ENCODE measurements around the gene ACIN1. TPM values are rescaled to one million over a fixed set of nuclear protein-coding genes. Genes with fewer than 3 reads are reported as not detected.

Gene ACIN1
- total RNA-seq: 221 and 225 TPM in 2 replicates

- no peak for DNase-seq (ENCODE audit: low spot score)
- Mint-ChIP-seq H3K27ac (no peak within 1 kb of the TSS), H3K4me1 (ENCODE audit: low read depth) (peaks cover 15% of the 10 kb centered on the region), H3K36me3 (ENCODE audit: low read depth) (peaks cover 41% of the 10 kb centered on the region), H3K27me3 (ENCODE audit: insufficient read depth) (no peaks in the 10 kb centered on the region), H3K9me3 (no peaks in the 10 kb centered on the region), H3K4me3 (no peak within 1 kb of the TSS)
- intact Hi-C loops (cut with micrococcal nuclease): loop anchor here (1.0 to 10.0 kb wide), 17 partner anchors 23 to 1824 kb away; partner anchors contain the start of genes CDH24, DAD1, GMPR2 and HAUS4
These were observed at the start of gene ACIN1 for GRCh38 chr14:23094666-23095195. Gene ACIN1, minus strand, starts transcription at chr14:23095136. Its CDS starts 24 bp downstream, at chr14:23095112.

DNA sequence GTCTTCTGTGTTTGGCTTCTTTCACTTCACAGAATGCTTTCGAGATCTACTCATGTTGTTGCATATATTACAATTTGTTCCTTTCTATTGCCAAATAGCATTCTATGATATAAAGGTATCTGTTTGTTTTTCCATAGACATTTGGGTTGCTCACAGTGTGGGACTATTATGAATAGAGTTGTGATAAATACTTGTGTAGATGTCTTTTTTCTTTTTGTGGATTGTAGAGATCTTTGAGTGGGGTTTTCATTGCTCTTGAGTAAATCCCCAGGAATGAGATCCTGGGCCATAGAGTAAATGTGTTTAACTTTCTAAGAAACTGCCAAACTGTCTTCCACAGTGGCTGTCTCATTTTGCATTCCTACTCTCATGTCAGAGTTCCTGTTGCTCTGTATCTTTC is 49.0 kb upstream of the ACIN1 start:
- Mint-ChIP-seq H3K9me3 (no peaks in the 10 kb centered on the region), H3K27me3 (ENCODE audit: insufficient read depth) (peaks cover 16% of the 10 kb centered on the region), H3K36me3 (ENCODE audit: low read depth) (no peaks in the 10 kb centered on the region), H3K4me3 (no peak overlapping the region), H3K4me1 (ENCODE audit: low read depth) (no peaks in the 10 kb centered on the region), H3K27ac (no peak overlapping the region)
- DNase-seq (ENCODE audit: low spot score): no peak
- intact Hi-C loops (cut with micrococcal nuclease): no loop called here

DNA sequence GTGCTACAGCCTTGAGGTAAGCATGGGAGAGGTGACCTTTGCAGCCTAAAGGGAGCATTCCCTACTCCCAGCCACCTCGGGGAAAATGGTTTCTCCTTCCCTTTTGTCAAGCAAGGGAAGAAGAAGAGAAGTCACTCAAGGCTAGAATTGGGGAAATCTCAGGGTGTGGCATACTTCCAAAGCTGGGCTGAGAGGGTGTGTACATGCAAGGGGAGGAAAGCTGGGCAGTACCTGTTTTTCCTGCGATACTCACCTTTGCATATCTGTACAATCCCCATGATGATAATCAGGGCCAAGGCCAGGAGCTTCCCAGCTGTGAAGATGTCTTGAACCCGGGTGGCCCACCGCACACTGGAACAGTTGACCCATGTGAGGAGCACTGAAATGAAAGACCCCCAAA is 47.9 kb upstream of the ACIN1 start:
- Mint-ChIP-seq H3K4me1 (ENCODE audit: low read depth) (no peaks in the 10 kb centered on the region), H3K9me3 (no peaks in the 10 kb centered on the region), H3K4me3 (no peak overlapping the region), H3K27me3 (ENCODE audit: insufficient read depth) (peaks cover 14% of the 10 kb centered on the region), H3K27ac (no peak overlapping the region), H3K36me3 (ENCODE audit: low read depth) (no peaks in the 10 kb centered on the region)
- DNase-seq (ENCODE audit: low spot score): no peak
- intact Hi-C loops (cut with micrococcal nuclease): no loop called here

GRCh38 chr14:23141706-23142444 is 46.9 kb upstream of the ACIN1 start:
- Mint-ChIP-seq H3K36me3 (ENCODE audit: low read depth) (no peaks in the 10 kb centered on the region), H3K27ac (no peak overlapping the region), H3K4me3 (no peak overlapping the region), H3K9me3 (no peaks in the 10 kb centered on the region), H3K27me3 (ENCODE audit: insufficient read depth) (peaks cover 14% of the 10 kb centered on the region), H3K4me1 (ENCODE audit: low read depth) (no peaks in the 10 kb centered on the region)
- no peak for DNase-seq (ENCODE audit: low spot score)
- intact Hi-C loops (cut with micrococcal nuclease): no loop called here

- Mint-ChIP-seq H3K9me3 (no peaks in the 10 kb centered on the region), H3K27ac (no peak overlapping the region), H3K27me3 (ENCODE audit: insufficient read depth) (peaks cover 12% of the 10 kb centered on the region), H3K4me3 (no peak overlapping the region), H3K36me3 (ENCODE audit: low read depth) (no peaks in the 10 kb centered on the region), H3K4me1 (ENCODE audit: low read depth) (no peaks in the 10 kb centered on the region)
- intact Hi-C loops (cut with micrococcal nuclease): no loop called here
- DNase-seq (ENCODE audit: low spot score): no peak
These were observed 45.4 kb upstream of the ACIN1 start for GRCh38 chr14:23140371-23140770.

- H3K4me1 Mint-ChIP-seq (ENCODE audit: low read depth): no peaks in the 10 kb centered on the region
- intact Hi-C loops (cut with micrococcal nuclease): no loop called here
- H3K27me3 Mint-ChIP-seq (ENCODE audit: insufficient read depth): peaks cover 12% of the 10 kb centered on the region
- H3K4me3 Mint-ChIP-seq: no peak overlapping the region
- H3K36me3 Mint-ChIP-seq (ENCODE audit: low read depth): no peaks in the 10 kb centered on the region
- no peak overlapping the region for H3K27ac Mint-ChIP-seq
- DNase-seq (ENCODE audit: low spot score): no peak
- no peaks in the 10 kb centered on the region for H3K9me3 Mint-ChIP-seq
These were observed 44.9 kb upstream of the ACIN1 start for GRCh38 chr14:23139874-23140273.

DNA sequence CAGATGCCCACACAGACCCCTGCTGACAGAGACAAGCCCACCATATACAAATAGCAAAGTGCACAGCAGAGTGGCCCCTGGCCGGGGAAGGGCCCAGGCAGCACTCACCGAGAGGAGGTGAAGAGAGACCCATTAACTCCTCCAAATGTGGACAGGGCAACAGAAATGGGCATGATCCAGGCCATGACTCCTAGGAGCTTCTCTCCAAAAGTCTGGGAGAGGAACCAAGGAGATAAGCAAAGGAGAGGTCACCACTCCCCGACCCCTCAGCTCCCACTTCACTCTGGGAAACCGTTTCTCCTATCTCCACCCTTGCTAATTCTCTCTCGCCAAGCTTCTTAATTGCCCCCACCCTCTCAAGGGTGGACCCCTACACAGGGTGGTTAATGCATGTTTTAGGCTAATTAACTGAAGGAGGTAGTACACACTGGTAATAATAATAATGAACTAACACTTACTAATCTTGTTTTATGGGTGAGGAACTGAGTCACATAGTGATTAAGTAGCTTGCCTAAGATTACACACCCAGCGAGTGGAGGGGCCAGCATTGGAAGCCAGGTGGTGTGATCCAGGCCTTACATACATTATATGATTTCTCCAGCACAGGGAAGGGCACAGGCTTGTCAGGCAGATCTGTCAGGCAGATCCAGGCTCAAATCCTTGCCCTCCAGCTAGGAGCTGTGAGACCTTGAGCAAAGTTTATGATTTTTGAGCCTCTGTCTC is 43.0 kb upstream of the ACIN1 start:
- Mint-ChIP-seq H3K27me3 (ENCODE audit: insufficient read depth) (peaks cover 7% of the 10 kb centered on the region), H3K4me3 (no peak overlapping the region), H3K4me1 (ENCODE audit: low read depth) (no peaks in the 10 kb centered on the region), H3K9me3 (no peaks in the 10 kb centered on the region), H3K27ac (no peak overlapping the region), H3K36me3 (ENCODE audit: low read depth) (no peaks in the 10 kb centered on the region)
- no peak for DNase-seq (ENCODE audit: low spot score)
- intact Hi-C loops (cut with micrococcal nuclease): no loop called here

GRCh38 chr14:23137192-23137812 is 42.4 kb upstream of the ACIN1 start:
- intact Hi-C loops (cut with micrococcal nuclease): no loop called here
- no peak overlapping the region for H3K27ac Mint-ChIP-seq

GRCh38 chr14:23136566-23137133 is 41.7 kb upstream of the ACIN1 start:
- no peak for DNase-seq (ENCODE audit: low spot score)
- no peaks in the 10 kb centered on the region for H3K9me3 Mint-ChIP-seq
- H3K4me1 Mint-ChIP-seq (ENCODE audit: low read depth): no peaks in the 10 kb centered on the region
- no peak overlapping the region for H3K4me3 Mint-ChIP-seq
- H3K36me3 Mint-ChIP-seq (ENCODE audit: low read depth): no peaks in the 10 kb centered on the region
- intact Hi-C loops (cut with micrococcal nuclease): no loop called here
- H3K27ac Mint-ChIP-seq: no peak overlapping the region
- H3K27me3 Mint-ChIP-seq (ENCODE audit: insufficient read depth): peaks cover 13% of the 10 kb centered on the region

More at GRCh38 chr14:23137192-23137812, 42.4 kb upstream of the ACIN1 start:
- DNase-seq (ENCODE audit: low spot score): no peak
- H3K4me1 Mint-ChIP-seq (ENCODE audit: low read depth): no peaks in the 10 kb centered on the region
- no peaks in the 10 kb centered on the region for H3K9me3 Mint-ChIP-seq
- H3K36me3 Mint-ChIP-seq (ENCODE audit: low read depth): no peaks in the 10 kb centered on the region
- peaks cover 9% of the 10 kb centered on the region for H3K27me3 Mint-ChIP-seq (ENCODE audit: insufficient read depth)
- H3K4me3 Mint-ChIP-seq: no peak overlapping the region

DNA sequence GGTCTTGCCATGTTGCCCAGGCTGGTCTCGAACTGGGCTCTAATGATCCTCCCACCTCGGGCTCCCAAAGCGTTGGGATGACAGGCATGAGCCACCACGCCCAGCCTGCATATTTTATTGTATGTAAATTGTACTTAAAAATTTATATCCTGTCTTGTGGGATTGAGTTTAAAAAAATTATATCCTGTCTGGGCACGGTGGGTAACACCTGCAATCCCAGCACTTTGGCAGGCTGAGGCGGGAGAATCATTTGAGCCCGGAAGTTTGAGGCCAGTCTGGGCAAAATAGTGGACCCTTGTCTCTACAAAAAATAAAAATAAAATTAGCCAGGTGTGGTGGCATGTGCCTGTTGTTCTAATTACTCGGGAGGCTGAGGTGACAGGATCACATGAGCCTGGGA is 38.0 kb upstream of the ACIN1 start:
- H3K27me3 Mint-ChIP-seq (ENCODE audit: insufficient read depth): peaks cover 10% of the 10 kb centered on the region
- no peaks in the 10 kb centered on the region for H3K9me3 Mint-ChIP-seq
- H3K36me3 Mint-ChIP-seq (ENCODE audit: low read depth): no peaks in the 10 kb centered on the region
- no peak for DNase-seq (ENCODE audit: low spot score)
- intact Hi-C loops (cut with micrococcal nuclease): no loop called here
- H3K27ac Mint-ChIP-seq: no peak overlapping the region
- peaks cover 9% of the 10 kb centered on the region for H3K4me1 Mint-ChIP-seq (ENCODE audit: low read depth)
- no peak overlapping the region for H3K4me3 Mint-ChIP-seq

DNA sequence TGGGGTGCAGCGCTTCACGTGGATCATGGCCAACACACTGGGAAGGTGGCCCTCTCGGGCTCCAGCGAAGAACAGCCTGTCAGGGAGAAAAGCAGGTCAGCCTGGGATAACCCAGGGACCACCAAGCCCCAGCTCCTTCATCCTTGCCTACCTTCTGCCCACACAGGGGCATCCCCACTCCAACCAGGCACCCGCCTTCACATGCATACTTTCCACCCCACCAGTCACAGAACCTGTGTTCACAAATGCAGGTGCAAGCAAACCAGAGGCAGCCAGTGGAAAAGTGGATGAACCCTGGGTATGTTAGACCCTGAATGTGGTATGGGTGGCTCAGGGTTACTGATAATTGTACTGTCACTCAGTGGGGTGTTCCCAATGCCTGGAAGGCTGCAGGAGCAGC is 36.5 kb upstream of the ACIN1 start:
- Mint-ChIP-seq H3K4me1 (ENCODE audit: low read depth) (peaks cover 12% of the 10 kb centered on the region), H3K27me3 (ENCODE audit: insufficient read depth) (peaks cover 11% of the 10 kb centered on the region), H3K36me3 (ENCODE audit: low read depth) (no peaks in the 10 kb centered on the region), H3K9me3 (no peaks in the 10 kb centered on the region), H3K4me3 (no peak overlapping the region), H3K27ac (no peak overlapping the region)
- intact Hi-C loops (cut with micrococcal nuclease): no loop called here
- DNase-seq (ENCODE audit: low spot score): no peak

GRCh38 chr14:23130871-23131270 is 35.9 kb upstream of the ACIN1 start:
- DNase-seq (ENCODE audit: low spot score): no peak
- Mint-ChIP-seq H3K36me3 (ENCODE audit: low read depth) (no peaks in the 10 kb centered on the region), H3K4me1 (ENCODE audit: low read depth) (peaks cover 12% of the 10 kb centered on the region), H3K27me3 (ENCODE audit: insufficient read depth) (peaks cover 12% of the 10 kb centered on the region), H3K4me3 (no peak overlapping the region), H3K9me3 (no peaks in the 10 kb centered on the region), H3K27ac (no peak overlapping the region)
- intact Hi-C loops (cut with micrococcal nuclease): no loop called here

All from activated T-helper 1 cell treated with anti-CD3 and anti-CD28 coated beads, Interleukin-12 subunit alpha, Interleukin-12 subunit beta, Interleukin-2, Interleukin-4 antibody, amounts not matched to agents 30 ng/mL and 10 ng/mL and 1 ng/mL, durations not matched to agents 14 hours and 24 hours and 36 hours (primary cell).